OCI-LY3 (cell line): ENCODE results near the gene ISG20L2.

Source experiments
- CTCF ChIP-seq: fragments of 200-600, 300-600 bp; sonication (generic); IDR thresholded peaks from 2 replicates; pipeline ENCODE4 v1.5.1; 2014; ENCODE audit warnings: antibody characterized with exemption, low read length, low read depth
- EZH2phosphoT487 ChIP-seq: fragments of 200-600 bp; shearing (Covaris generic); IDR thresholded peaks from 2 replicates; pipeline ENCODE4 v1.6.1; 2018; ENCODE audit warnings: antibody characterized with exemption, mixed run types, low read depth

- TF ChIP-seq CTCF (no peak), EZH2phosphoT487 (no peak)
Observed at GRCh38 chr1:156751757-156752481, 23.4 kb upstream of the ISG20L2 start.
